Stimulated activated CD4-positive, alpha-beta T cell treated with anti-CD3 and anti-CD28 coated beads, TNF-alpha, amount 100 ng/mL, for 1 hour (primary cell): ENCODE data around the gene CIROP.
A peak's percentile ranks its signal among the peaks of the same experiment; 100 is the strongest.

Source experiments
- DNase-seq, 3 donors: peaks; one replicate each; pipeline ENCODE4 v3.0.0-alpha.2; 2020; ENCODE audit warnings: low read depth in 3 of 3, low spot score in 1 of 3

Gene CIROP

GRCh38 chr14:23130871-23131270 lies 26.1 kb upstream of the CIROP start:
- DNase-seq = no peak

GRCh38 chr14:23129759-23130316 lies 25.0 kb upstream of the CIROP start:
- no peak for DNase-seq

- DNase-seq = no peak
Observed at GRCh38 chr14:23128969-23129758, 24.4 kb upstream of the CIROP start.

DNA sequence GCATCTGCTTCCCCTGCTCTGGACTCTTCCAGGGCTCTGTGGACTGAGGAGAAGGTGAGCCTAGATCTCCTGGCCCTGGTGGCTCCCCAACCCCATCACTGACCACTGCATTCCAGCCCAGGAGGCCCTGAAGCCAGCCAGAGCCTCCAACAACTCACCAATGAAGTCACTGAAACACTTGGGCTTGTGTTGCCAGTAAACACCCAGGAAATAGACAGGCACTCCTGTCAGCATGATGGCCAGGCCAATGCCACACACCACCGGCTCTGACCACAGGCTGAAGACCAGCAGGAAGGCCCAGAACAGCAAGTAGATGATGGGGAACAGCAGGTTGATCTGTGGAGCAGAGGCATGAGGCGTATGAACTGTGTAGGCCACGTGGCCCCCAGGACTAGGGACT lies 23.1 kb upstream of the CIROP start:
- no peak for DNase-seq

DNA sequence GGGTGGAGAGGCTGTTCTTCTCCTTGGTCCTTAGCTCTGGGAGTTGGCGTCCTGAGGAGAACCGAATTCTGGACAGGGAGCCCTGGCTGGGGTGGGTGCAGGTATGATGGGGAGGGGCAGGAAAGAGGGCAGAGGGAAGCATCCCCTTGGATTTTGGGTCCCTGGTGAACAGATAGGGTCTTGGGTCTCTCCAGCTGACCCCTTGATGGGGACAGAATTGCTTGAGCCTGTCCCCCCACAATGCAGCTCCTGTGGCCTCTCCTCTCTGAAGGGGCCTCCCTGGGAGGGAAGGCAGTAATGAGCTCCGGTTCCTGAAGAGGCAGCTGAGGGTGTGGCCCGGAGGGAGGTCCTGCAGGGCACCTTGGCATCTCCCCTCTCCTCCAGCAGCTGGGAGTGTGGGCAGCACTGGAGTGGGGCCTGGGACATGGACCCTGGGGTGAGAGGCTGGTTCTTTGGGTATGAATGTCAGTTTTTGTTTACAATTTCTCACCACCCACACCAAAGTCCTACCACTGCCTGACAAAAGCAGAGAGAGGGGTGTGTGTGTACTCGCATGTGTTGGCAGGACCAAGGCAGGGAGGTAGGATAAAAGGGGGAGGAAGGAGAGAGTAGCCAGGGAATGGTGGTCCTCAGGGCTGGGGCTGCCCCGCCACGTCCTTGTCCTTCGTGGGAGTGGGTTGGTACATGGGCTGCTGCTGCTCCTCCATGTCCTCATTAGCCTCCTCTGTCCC lies 21.9 kb upstream of the CIROP start:
- DNase-seq = no peak

- no peak for DNase-seq
Observed at GRCh38 chr14:23125933-23126524, 21.2 kb upstream of the CIROP start.

GRCh38 chr14:23125011-23125410 lies 20.2 kb upstream of the CIROP start:
- no peak for DNase-seq

DNA sequence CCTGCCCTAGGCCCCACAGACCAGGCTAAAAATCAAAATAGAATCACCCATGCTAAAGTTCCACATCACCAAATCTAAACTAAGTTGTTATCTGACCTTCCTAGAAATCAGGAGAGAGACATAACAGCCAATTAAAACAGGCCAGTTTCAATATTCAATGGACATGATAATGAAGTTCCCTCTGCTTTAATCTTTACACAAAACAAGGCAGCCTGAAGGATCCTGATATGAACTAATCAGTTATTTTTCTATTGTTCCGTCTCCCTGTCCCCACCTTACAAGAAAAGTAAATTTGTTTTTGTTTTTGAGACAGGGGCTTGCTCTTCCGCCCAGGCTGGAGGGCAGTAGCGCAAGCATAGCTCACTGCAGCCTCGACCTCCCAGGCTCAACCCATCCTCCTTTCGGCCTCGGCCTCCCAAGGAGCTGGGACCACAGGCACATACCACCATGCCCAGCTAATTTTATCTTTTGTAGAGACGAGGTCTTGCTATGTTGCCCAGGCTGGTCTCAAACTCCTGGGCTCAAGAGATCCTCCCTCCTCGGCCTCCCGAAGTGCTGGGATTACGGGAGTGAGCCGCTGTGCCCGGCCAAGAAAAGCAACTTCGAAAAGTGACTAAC lies 19.7 kb upstream of the CIROP start:
- DNase-seq = no peak

DNA sequence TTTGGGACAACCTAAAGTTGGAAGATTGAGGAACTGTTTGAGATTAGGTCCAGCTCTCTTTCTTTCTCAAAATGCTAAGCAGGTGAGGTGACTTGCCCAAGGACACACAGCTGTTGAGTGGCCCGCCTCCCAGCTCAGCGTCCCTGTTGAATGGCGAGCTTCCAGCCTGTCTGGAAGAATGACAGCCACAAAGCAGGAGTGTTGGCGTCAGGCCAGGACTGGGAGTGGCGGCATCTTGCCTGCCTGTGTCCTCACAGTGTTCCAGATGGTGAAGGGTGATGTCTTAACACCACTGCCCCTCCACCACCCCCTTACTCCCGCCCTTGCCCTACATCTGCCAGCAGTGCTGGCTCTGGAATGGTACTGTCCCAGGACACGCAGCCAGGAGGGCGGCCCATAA lies 18.6 kb upstream of the CIROP start:
- DNase-seq = no peak

DNA sequence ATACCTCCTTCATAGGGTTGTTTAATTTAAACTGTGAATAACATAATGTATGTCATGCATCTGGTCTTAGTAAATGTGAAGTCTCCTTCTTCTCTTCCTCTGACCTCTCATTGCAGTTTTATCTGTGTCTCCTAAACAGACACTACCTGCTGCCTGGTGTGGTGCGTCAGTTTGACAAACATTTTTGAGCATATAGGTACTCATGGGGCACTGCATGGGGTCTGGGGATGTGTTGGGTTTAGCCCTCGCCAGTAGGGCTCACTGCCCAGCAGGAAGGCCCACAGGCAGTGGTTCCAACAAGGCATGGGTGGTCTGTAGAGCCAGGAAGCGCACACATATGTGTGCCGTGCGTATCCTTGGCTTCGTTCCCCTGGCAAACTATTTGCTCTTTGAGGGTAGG lies 17.3 kb upstream of the CIROP start:
- no peak for DNase-seq

- DNase-seq = no peak
Observed at GRCh38 chr14:23121361-23121771, 16.6 kb upstream of the CIROP start.

- peak; percentile 46 to 57 (median 55) for DNase-seq
Observed at GRCh38 chr14:23120541-23121251, 15.9 kb upstream of the CIROP start.

- DNase-seq = no peak
Observed at GRCh38 chr14:23119363-23120327, 14.9 kb upstream of the CIROP start.

- DNase-seq = no peak
Observed at GRCh38 chr14:23118506-23119362, 13.9 kb upstream of the CIROP start, which contains the start of gene CEBPE. TSS of gene CEBPE (minus strand) at chr14:23119255. CDS start at chr14:23119091, 164 bp downstream.

GRCh38 chr14:23117371-23118020 lies 12.7 kb upstream of the CIROP start:
- no peak for DNase-seq

- no peak for DNase-seq
Observed at GRCh38 chr14:23115918-23116317, 11.1 kb upstream of the CIROP start.

DNA sequence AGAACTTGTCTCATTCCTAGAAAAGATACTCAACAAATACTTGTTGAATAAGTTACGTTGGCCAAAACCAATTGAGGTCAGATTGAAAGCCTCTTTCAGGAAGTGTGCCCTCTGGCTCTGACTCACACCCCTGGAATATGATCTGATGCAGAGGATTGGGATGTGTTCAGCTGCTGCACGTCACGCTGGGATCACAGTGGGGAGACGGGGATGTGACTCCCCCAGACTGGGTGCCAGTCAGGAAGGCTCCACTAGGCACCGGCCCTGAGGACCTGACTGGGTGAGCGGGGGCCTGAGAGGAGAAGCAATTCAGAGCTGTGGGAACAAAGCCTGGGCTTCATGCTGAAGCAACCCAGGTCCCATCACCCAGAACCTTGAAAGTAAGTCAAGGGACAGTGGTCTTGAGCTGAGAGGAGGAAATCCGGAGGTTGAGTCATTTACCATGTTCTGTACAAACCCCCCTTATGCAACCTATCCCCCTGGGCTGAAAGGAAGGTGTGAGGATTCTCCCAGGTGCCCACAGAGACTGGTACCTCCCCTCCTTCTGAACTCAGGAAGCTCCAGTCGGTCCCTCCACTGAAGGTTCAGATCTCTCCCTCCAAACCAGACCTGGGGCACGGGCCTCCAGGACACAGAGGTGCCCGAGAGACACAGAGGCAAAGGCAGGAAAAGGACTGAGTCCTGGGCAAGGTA lies 10.4 kb upstream of the CIROP start:
- DNase-seq = no peak

DNA sequence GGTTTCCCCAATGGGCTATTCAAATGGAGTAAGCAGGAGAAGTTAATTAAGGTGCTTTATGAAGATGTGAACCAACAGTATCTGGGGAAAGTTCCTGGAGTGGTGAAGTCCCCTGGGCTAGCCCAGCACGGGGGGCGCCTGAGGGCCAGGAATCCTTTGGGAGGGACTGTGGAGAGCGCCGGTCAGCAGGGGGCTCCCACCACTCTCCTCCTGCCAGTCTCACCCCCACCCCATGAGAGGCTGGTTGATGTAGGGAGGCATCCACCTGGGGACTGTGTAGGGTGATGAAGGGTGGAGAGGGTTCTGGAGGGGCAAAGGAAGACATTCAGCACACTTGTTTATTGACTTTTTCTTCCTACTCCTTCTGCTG lies 9.9 kb upstream of the CIROP start:
- no peak for DNase-seq
